DND-41 (cell line): ENCODE results near the gene NOTCH2.
"Not testable (repeated sequence)": the region's sequence is repeated elsewhere in the genome, so short reads cannot be mapped to it uniquely, and the experiment has no call there.

ENCODE experiments used
- ATAC-seq: fragments of 200-7000 bp; cut with Tn5 transposase; 3 replicates; pipeline ENCODE4 v1.9.1; 2021; ENCODE audit warnings: low read depth; ENCODE audit not compliant: insufficient read depth
- DNase-seq: peaks from one replicate; pipeline ENCODE4 v3.0.0-alpha.2; 2020
- H2AFZ ChIP-seq: 2 replicates; pipeline ENCODE4 v1.6.0; 2012; ENCODE audit warnings: low read depth, low read length
- H3K27ac ChIP-seq: 2 replicates; pipeline ENCODE4 v1.5.1; 2012; ENCODE audit warnings: low read length, inconsistent platforms
- H3K27me3 ChIP-seq: fragments of 200-600 bp; sonication (generic); 2 replicates; pipeline ENCODE4 v1.6.0; 2012; ENCODE audit warnings: low read length, mild to moderate bottlenecking, inconsistent platforms; ENCODE audit not compliant: insufficient read depth, poor library complexity
- H3K36me3 ChIP-seq: 2 replicates; pipeline ENCODE4 v1.5.1; 2012; ENCODE audit warnings: low read length, inconsistent platforms; ENCODE audit not compliant: insufficient read depth
- H3K4me1 ChIP-seq: 2 replicates; pipeline ENCODE4 v1.5.1; 2012; ENCODE audit warnings: mild to moderate bottlenecking, low read length; ENCODE audit not compliant: insufficient read depth
- H3K4me2 ChIP-seq: 2 replicates; pipeline ENCODE4 v1.6.0; 2012; ENCODE audit warnings: mild to moderate bottlenecking, moderate library complexity, low read length, inconsistent platforms; ENCODE audit not compliant: insufficient read depth
- H3K4me3 ChIP-seq, 2 experiments: fragments of 200-600 bp in 1 of 2; shearing (Covaris generic) in 1 of 2; 2 replicates each; pipeline ENCODE4 v1.5.1; 2012 to 2016; ENCODE audit warnings: inconsistent platforms in 2 of 2, low read length in 2 of 2, mild to moderate bottlenecking in 2 of 2, low read depth in 1 of 2, moderate library complexity in 1 of 2
- H3K79me2 ChIP-seq: 2 replicates; pipeline ENCODE4 v1.6.0; 2012; ENCODE audit warnings: low read length, inconsistent platforms; ENCODE audit not compliant: insufficient read depth
- H3K9ac ChIP-seq: 2 replicates; pipeline ENCODE4 v1.6.0; 2012; ENCODE audit warnings: low read depth, mild to moderate bottlenecking, inconsistent platforms, low read length, moderate library complexity
- H3K9me3 ChIP-seq: 2 replicates; pipeline ENCODE4 v1.5.1; 2012; ENCODE audit warnings: low read length, moderate library complexity, mild to moderate bottlenecking, inconsistent platforms; ENCODE audit not compliant: insufficient read depth, severe bottlenecking
- H4K20me1 ChIP-seq: 2 replicates; pipeline ENCODE4 v1.6.0; 2012; ENCODE audit warnings: low read length; ENCODE audit not compliant: insufficient read depth

Gene NOTCH2

DNA sequence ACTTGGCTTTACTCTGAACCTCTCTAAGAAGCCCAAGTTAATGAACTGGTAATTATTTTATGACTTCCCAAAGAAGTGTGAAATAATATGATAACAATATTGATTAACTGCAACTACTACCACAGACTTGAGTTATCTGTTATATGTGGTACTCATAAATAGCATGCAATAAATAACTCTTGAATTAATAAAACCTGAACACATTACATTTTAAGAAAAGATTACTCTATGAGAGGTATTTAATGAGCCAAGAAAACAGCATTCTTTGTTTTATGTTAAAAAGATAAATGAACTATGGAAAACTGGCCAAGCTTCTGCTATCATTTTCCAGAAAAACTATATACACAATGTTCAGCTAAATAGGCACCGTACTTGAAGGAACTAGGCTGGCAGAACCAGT, 45.7 kb downstream of the NOTCH2 start:
- H2AFZ ChIP-seq, H3K4me2 ChIP-seq, ATAC-seq, DNase-seq, H3K79me2 ChIP-seq, H3K27ac ChIP-seq, H4K20me1 ChIP-seq, H3K36me3 ChIP-seq, H3K9ac ChIP-seq, H3K9me3 ChIP-seq, H3K4me1 ChIP-seq, H3K27me3 ChIP-seq, H3K4me3 ChIP-seq: not testable (repeated sequence)

DNA sequence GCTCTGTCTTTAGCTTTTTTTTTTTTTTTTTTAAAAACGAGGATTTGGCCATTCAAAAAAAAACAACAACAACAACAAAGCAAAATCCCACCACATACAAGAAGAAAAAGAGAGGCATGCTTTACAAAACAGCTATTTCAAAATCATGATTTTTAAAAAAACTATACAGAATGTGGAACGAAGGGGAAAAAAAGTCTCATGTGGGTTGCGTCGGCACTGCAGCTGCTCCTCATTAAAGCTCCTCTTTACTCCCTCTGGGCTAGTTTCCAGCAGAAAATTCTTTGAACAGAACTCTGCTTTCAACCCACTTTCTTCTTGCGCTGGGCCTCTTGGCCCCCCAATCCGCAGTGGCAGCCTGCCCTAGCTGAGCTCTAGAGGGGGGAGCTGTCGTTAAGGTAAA, 54.5 kb downstream of the NOTCH2 start:
- H2AFZ ChIP-seq, H3K9ac ChIP-seq, H4K20me1 ChIP-seq, DNase-seq, H3K36me3 ChIP-seq, H3K4me3 ChIP-seq, H3K4me1 ChIP-seq, ATAC-seq, H3K9me3 ChIP-seq, H3K4me2 ChIP-seq, H3K27ac ChIP-seq, H3K27me3 ChIP-seq, H3K79me2 ChIP-seq: not testable (repeated sequence)

DNA sequence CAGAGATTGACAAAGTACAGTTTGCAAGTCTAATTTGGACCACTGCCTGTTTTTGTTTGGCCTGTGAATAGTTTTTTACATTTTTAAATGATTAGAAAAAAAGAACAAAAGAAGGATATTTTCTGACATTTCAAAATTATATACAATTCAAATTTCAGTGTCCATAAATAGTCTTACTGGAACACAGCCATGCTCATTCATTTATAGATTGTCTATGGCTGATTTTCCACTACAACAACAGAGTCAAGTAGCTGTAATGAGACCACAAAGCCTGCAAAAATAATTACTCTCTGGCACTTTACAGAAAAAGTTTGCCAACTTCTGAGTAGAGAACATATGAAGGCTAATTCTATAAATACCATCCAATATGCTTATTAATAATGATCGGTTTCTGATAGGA, 61.1 kb downstream of the NOTCH2 start:
- H2AFZ ChIP-seq, ATAC-seq: not testable (repeated sequence)
- peaks cover 11% of the 10 kb centered on the region; the same call in 1 of the 2 replicates for H3K4me1 ChIP-seq

DNA sequence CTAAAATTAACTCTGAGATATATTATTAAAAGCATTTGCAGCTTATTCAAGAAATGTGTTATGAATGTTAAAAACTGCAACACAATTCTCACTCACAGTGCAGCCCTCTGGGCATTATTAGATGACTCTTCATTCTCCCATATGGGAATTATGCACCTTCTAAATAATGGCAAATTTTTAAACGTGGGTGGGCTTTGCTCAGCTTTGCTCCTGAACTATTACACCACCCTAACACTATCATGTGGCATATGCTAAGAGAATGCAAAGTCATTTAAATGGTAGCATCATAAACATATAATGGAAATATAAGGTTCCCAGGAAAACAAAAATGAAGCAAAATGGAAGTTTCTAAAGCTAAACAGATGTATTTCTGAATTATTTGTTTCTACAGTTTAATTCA, 61.6 kb downstream of the NOTCH2 start:
- H3K36me3 ChIP-seq, H3K79me2 ChIP-seq, H3K27ac ChIP-seq, DNase-seq, H2AFZ ChIP-seq, ATAC-seq, H4K20me1 ChIP-seq, H3K9me3 ChIP-seq, H3K27me3 ChIP-seq, H3K4me2 ChIP-seq, H3K9ac ChIP-seq, H3K4me3 ChIP-seq: not testable (repeated sequence)
- peaks cover 11% of the 10 kb centered on the region; the same call in 1 of the 2 replicates for H3K4me1 ChIP-seq

More for the DNA sequence above, 61.1 kb downstream of the NOTCH2 start:
- not testable (repeated sequence) for H4K20me1 ChIP-seq, H3K79me2 ChIP-seq, H3K9me3 ChIP-seq, H3K9ac ChIP-seq, H3K27me3 ChIP-seq, H3K4me3 ChIP-seq, H3K27ac ChIP-seq, DNase-seq, H3K36me3 ChIP-seq, H3K4me2 ChIP-seq

DNA sequence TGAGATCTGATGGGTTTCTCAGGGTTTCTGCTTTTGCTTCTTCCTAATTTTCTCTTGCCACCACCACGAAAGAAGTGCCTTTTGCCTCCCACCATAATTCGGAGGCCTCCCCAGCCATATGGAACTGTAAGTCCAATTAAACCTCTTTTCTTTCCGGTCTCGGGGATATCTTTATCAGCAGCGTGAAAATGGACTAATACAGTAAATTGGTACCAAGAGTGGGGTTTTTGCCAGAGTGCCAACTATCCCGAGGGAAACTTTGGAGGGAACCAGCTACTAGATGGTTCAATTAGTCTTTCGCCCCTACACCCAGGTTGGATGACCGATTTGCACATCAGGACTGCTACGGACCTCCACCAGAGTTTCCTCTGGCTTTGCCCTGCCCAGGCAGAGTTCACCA, 68.4 kb downstream of the NOTCH2 start:
- not testable (repeated sequence) for ATAC-seq, DNase-seq, H3K4me1 ChIP-seq

DNA sequence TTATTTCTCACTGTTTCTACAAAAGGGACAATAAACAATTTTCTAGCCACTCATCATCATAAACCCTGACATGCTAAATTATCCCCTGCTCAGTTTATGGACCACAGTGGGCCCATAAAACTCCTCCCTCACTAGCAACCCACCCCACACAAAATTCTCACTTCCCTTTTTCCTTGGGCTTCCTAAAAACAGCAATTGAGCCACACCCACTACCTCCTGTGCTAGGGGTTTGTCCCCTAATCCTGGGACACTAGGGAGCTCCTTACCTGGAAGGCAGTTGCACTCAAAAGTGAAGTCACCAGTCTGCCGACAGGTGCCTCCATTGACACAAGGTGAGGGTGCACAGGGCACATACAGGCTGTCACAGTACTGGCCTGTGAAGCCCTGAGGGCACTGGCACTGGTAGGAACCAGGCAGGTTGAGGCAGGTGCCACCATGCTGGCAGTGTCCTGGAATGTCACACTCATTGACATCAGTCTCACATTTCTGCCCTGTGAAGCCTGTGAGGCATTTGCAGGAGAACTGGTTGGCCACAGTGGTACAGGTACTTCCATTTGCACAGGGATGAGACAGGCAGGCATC, 72.6 kb downstream of the NOTCH2 start:
- H3K4me1 ChIP-seq, H3K9ac ChIP-seq, H3K27ac ChIP-seq, H3K4me2 ChIP-seq, DNase-seq, H3K79me2 ChIP-seq, H3K27me3 ChIP-seq, H3K9me3 ChIP-seq, H2AFZ ChIP-seq, ATAC-seq, H3K4me3 ChIP-seq, H3K36me3 ChIP-seq, H4K20me1 ChIP-seq: not testable (repeated sequence)

More for the DNA sequence above, 68.4 kb downstream of the NOTCH2 start:
- H3K79me2 ChIP-seq, H3K9ac ChIP-seq, H3K27me3 ChIP-seq, H3K4me3 ChIP-seq, H2AFZ ChIP-seq, H3K27ac ChIP-seq, H3K36me3 ChIP-seq, H3K9me3 ChIP-seq, H3K4me2 ChIP-seq, H4K20me1 ChIP-seq: not testable (repeated sequence)

DNA sequence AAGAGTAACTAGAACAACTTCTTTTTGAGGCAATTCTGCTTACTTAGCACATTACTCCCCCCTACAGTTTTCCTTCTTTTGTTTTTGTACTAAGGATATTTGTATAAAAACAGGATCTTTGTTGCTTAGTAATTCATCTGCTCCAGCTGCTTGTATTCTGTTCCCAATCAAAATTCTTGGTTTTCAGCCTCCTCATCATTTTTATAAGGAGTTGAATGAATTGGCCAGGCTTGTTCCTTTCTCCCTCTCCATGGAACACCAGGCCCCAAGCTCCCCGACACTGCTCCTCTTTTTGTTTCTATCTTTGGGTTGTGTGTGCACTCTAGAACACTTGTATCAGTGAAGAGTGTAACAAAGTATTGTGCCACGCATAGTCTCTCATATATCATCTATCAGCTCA, 73.5 kb downstream of the NOTCH2 start:
- not testable (repeated sequence) for ATAC-seq, H3K4me2 ChIP-seq, H3K27ac ChIP-seq, H3K4me3 ChIP-seq, H3K79me2 ChIP-seq, H2AFZ ChIP-seq, H4K20me1 ChIP-seq, H3K27me3 ChIP-seq, DNase-seq, H3K4me1 ChIP-seq, H3K9me3 ChIP-seq, H3K9ac ChIP-seq, H3K36me3 ChIP-seq
